Measurements from ENCODE around the gene BAD.

- TF ChIP-seq CTCF (IDR thresholded peaks at IDR 0.05) (no peak), EZH2 (IDR thresholded peaks at IDR 0.05; ENCODE audit: borderline replicate concordance, insufficient read depth, low read depth, low read length, poor library complexity, severe bottlenecking) (no peak)
These were observed 30.1 kb downstream of the BAD start for GRCh38 chr11:64254326-64254725.

All from B cell (primary cell).